Measurements from ENCODE around the gene ZBTB2. TPM values are rescaled to one million over a fixed set of nuclear protein-coding genes. Genes with fewer than 3 reads are reported as not detected.

ZBTB2 gene
- total RNA-seq, 6 donors from 2014 or later = 4.2 to 18.5 (median 10.9) TPM

DNA sequence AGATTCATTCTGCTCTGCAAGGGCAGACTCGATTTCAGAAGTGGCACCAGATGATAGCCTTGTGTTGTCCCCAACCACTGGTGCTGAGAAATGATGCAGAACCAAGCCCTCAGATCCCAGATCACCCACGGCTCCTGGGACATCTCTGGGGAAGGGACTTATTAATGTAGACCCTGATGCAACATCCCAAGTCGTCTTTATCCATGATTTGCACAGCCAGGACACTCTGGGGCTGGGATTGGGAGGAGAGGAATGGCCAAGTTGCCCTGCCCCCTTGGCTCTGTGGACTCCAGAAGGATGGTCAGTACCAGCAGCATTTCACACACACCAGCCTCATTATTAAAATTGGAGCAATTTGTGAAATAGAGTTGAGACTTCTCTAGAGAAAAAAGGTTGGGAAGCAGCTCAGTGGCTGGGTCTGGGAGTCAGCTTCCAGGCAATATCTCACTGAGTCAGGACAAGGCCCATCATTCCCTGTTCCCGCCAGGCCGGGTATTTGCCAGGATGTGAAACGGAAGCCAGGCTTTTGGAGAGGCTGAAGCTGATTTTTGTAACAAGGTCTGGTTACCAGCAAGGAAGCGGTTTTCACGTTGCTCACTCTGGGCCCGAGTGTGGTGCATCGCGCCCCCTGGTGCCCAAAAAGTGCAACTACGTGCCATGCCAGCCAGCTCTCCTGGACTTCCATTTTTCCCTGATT, 67.4 kb downstream of the ZBTB2 start:
- peak; percentile 83 to 92 for DNase-seq
- H3K27ac ChIP-seq = peak overlapping the region; percentile 4 to 85 (median 46)

DNA sequence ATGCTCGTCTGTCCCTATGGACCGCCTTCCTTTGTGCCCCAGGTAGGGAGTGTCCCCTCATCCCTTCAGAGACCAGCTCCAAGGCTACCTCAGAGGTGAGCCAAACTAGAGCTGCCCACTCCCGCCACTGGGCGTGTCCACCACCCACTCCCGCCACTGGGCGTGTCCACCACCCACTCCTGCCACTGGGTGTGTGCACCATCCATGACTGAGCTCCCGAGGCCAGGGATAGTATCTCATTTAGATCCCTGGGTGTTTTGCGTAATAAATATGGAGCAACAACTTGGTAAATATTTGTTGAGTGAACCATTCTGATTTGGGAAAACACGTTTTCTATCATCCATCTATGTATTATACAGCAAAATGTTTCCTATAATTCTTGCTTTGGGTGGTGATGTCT, 68.8 kb downstream of the ZBTB2 start:
- Histone ChIP-seq H3K4me3 (no peak overlapping the region), H3K9me3 (no peaks in the 10 kb centered on the region), H3K27ac (no peak overlapping the region), H3K27me3 (no peaks in the 10 kb centered on the region), H3K4me1 (peaks cover 24 to 29% (median 27%) of the 10 kb centered on the region in 4 donors), H3K36me3 (no peaks in the 10 kb centered on the region)
- TF ChIP-seq POLR2A (IDR thresholded peaks at IDR 0.05) (no peak), CTCF (IDR thresholded peaks at IDR 0.05) (no peak), EP300 (IDR thresholded peaks at IDR 0.05) (no peak), POLR2AphosphoS5 (IDR thresholded peaks at IDR 0.05) (no peak)
- ATAC-seq (ENCODE audit: low FRiP score in 2 of 2) (no peak), DNase-seq (peak in 1 of 2 donors; percentile 43)
- 89 to 91% methylated on average over 9 of the region's 9 CpGs for WGBS, 2 donors

More for the DNA sequence above, 67.4 kb downstream of the ZBTB2 start:
- Histone ChIP-seq H3K36me3 (no peaks in the 10 kb centered on the region), H3K4me3 (no peak overlapping the region), H3K9me3 (no peaks in the 10 kb centered on the region), H3K27me3 (no peaks in the 10 kb centered on the region), H3K4me1 (peaks cover 24 to 29% (median 27%) of the 10 kb centered on the region in 4 donors)
- WGBS, 2 donors = 15 to 22% methylated on average over 11 to 12 of the region's 12 CpGs
- peak; percentile 92 to 94 for ATAC-seq (ENCODE audit: low FRiP score in 2 of 2)
- TF ChIP-seq CTCF (IDR thresholded peaks at IDR 0.05) (peak; percentile 96 to 98 (median 96)), POLR2A (IDR thresholded peaks at IDR 0.05) (no peak), EP300 (IDR thresholded peaks at IDR 0.05) (peak in 2 of 4 donors; percentile 79 to 80), POLR2AphosphoS5 (IDR thresholded peaks at IDR 0.05) (peak; percentile 67 to 86)

GRCh38 chr6:151321438-151321837, 69.9 kb downstream of the ZBTB2 start:
- H3K27ac ChIP-seq = no peak overlapping the region
- no peaks in the 10 kb centered on the region for H3K27me3 ChIP-seq
- no peaks in the 10 kb centered on the region for H3K9me3 ChIP-seq
- WGBS, 2 donors = 97 to 100% methylated on average over 1 of the region's 1 CpG
- DNase-seq (no peak), ATAC-seq (ENCODE audit: low FRiP score in 2 of 2) (no peak)
- no peak overlapping the region for H3K4me3 ChIP-seq
- no peaks in the 10 kb centered on the region for H3K36me3 ChIP-seq
- TF ChIP-seq EP300 (IDR thresholded peaks at IDR 0.05) (no peak), CTCF (IDR thresholded peaks at IDR 0.05) (no peak), POLR2A (IDR thresholded peaks at IDR 0.05) (no peak), POLR2AphosphoS5 (IDR thresholded peaks at IDR 0.05) (no peak)
- H3K4me1 ChIP-seq = peaks cover 24 to 28% (median 27%) of the 10 kb centered on the region in 4 donors

GRCh38 chr6:151320140-151320539, 71.2 kb downstream of the ZBTB2 start:
- Histone ChIP-seq H3K4me3 (no peak overlapping the region), H3K27me3 (no peaks in the 10 kb centered on the region), H3K27ac (no peak overlapping the region), H3K4me1 (peaks cover 13 to 17% (median 15%) of the 10 kb centered on the region in 4 donors), H3K36me3 (no peaks in the 10 kb centered on the region), H3K9me3 (no peaks in the 10 kb centered on the region)
- 94 to 97% methylated on average over 7 of the region's 7 CpGs for WGBS, 2 donors
- TF ChIP-seq POLR2AphosphoS5 (IDR thresholded peaks at IDR 0.05) (no peak), POLR2A (IDR thresholded peaks at IDR 0.05) (no peak), EP300 (IDR thresholded peaks at IDR 0.05) (no peak), CTCF (IDR thresholded peaks at IDR 0.05) (no peak)
- DNase-seq = no peak
- no peak for ATAC-seq (ENCODE audit: low FRiP score in 2 of 2)

DNA sequence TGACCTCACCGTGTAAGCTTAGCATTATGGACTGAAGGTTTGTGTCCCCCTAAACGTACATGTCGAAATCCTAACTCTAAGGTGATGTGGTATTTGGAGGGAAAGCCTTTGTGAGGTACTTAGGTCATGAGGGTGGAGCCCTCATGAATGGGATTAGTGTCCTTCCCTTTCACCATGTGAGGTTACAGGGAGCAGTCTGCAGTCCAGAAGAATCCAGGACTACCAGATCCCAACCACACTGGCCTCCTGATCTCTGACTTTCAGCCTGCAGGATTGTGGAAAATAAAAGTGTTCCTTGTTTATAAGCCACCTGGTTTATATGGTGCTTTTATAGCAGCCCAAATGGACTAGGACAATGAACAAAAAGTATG, 73.4 kb downstream of the ZBTB2 start:
- Histone ChIP-seq H3K27me3 (no peaks in the 10 kb centered on the region), H3K36me3 (no peaks in the 10 kb centered on the region), H3K4me3 (no peak overlapping the region), H3K27ac (peak overlapping the region in 1 of 4 donors; percentile 23), H3K4me1 (no peaks in the 10 kb centered on the region), H3K9me3 (no peaks in the 10 kb centered on the region)
- TF ChIP-seq EP300 (IDR thresholded peaks at IDR 0.05) (no peak), POLR2AphosphoS5 (IDR thresholded peaks at IDR 0.05) (no peak), CTCF (IDR thresholded peaks at IDR 0.05) (no peak), POLR2A (IDR thresholded peaks at IDR 0.05) (no peak)
- no peak for DNase-seq
- ATAC-seq (ENCODE audit: low FRiP score in 2 of 2) = no peak
- 68 to 74% methylated on average over 3 of the region's 3 CpGs for WGBS, 2 donors

Measured in upper lobe of left lung (tissue), 6 donors.